ENCODE data around the gene MFSD1. TPM values are rescaled to one million over a fixed set of nuclear protein-coding genes. Genes with fewer than 3 reads are reported as not detected.

MFSD1 gene
- 30.5 and 44.1 TPM in 2 replicates for total RNA-seq (ENCODE audit: low replicate concordance)
- long read RNA-seq, transcript MFSD1-215 (15 exons, 2,121 nt): minor isoform, 7 of 401 reads
- long read RNA-seq, transcript MFSD1-203 (16 exons, 2,423 nt): major isoform, 356 of 401 reads
- long read RNA-seq, partial matches to known transcripts: 11 of 401 reads
- long read RNA-seq, other reads (novel, unspliced or antisense): 21 of 401 reads

GRCh38 chr3:158801696-158802408 is at the start of gene MFSD1:
TSS of gene MFSD1 (plus strand) at chr3:158802054. CDS start at chr3:158802153, 99 bp downstream.
- Mint-ChIP-seq H3K9me3 (no peaks in the 10 kb centered on the region), H3K36me3 (no peaks in the 10 kb centered on the region), H3K4me3 (peak within 1 kb of the TSS; percentile 91), H3K27ac (peak within 1 kb of the TSS; percentile 76), H3K27me3 (peaks cover 11% of the 10 kb centered on the region), H3K4me1 (ENCODE audit: unreplicated experiment) (peaks cover 11% of the 10 kb centered on the region)
- TF ChIP-seq CTCF (conservative IDR thresholded peaks at IDR 0.05): no peak
- DNase-seq (ENCODE audit: extremely low spot score, unreplicated experiment): peak; percentile 92

- Mint-ChIP-seq H3K4me1 (ENCODE audit: unreplicated experiment) (no peaks in the 10 kb centered on the region), H3K4me3 (no peak overlapping the region), H3K9me3 (no peaks in the 10 kb centered on the region), H3K27ac (no peak overlapping the region), H3K36me3 (peaks cover 3% of the 10 kb centered on the region), H3K27me3 (no peaks in the 10 kb centered on the region)
- DNase-seq (ENCODE audit: extremely low spot score, unreplicated experiment): no peak
- TF ChIP-seq CTCF (conservative IDR thresholded peaks at IDR 0.05): no peak
Measured at GRCh38 chr3:158753854-158754253, 48.0 kb upstream of the MFSD1 start.

- H3K4me3 Mint-ChIP-seq: no peak overlapping the region
- H3K27me3 Mint-ChIP-seq: no peaks in the 10 kb centered on the region
- no peak for DNase-seq (ENCODE audit: extremely low spot score, unreplicated experiment)
- no peak for TF ChIP-seq CTCF (conservative IDR thresholded peaks at IDR 0.05)
- no peaks in the 10 kb centered on the region for H3K9me3 Mint-ChIP-seq
- H3K27ac Mint-ChIP-seq: no peak overlapping the region
- no peaks in the 10 kb centered on the region for H3K4me1 Mint-ChIP-seq (ENCODE audit: unreplicated experiment)
- H3K36me3 Mint-ChIP-seq: no peaks in the 10 kb centered on the region
Measured at GRCh38 chr3:158755421-158755820, 46.4 kb upstream of the MFSD1 start.

GRCh38 chr3:158761350-158761749 is 40.5 kb upstream of the MFSD1 start:
- no peak for TF ChIP-seq CTCF (conservative IDR thresholded peaks at IDR 0.05)
- no peak for DNase-seq (ENCODE audit: extremely low spot score, unreplicated experiment)
- Mint-ChIP-seq H3K27me3 (no peaks in the 10 kb centered on the region), H3K27ac (no peak overlapping the region), H3K4me3 (no peak overlapping the region), H3K9me3 (no peaks in the 10 kb centered on the region), H3K36me3 (peaks cover 5% of the 10 kb centered on the region), H3K4me1 (ENCODE audit: unreplicated experiment) (peaks cover 7% of the 10 kb centered on the region)

GRCh38 chr3:158762701-158763100 is 39.2 kb upstream of the MFSD1 start:
- H3K36me3 Mint-ChIP-seq: peaks cover 5% of the 10 kb centered on the region

More at GRCh38 chr3:158762701-158763100, 39.2 kb upstream of the MFSD1 start:
- Mint-ChIP-seq H3K27ac (no peak overlapping the region), H3K27me3 (no peaks in the 10 kb centered on the region), H3K4me1 (ENCODE audit: unreplicated experiment) (peaks cover 13% of the 10 kb centered on the region), H3K4me3 (no peak overlapping the region), H3K9me3 (no peaks in the 10 kb centered on the region)
- no peak for TF ChIP-seq CTCF (conservative IDR thresholded peaks at IDR 0.05)
- DNase-seq (ENCODE audit: extremely low spot score, unreplicated experiment): no peak
